Aorta (tissue), 5 donors: Measurements from ENCODE around the gene DRC1. TPM values are rescaled to one million over a fixed set of nuclear protein-coding genes. Genes with fewer than 3 reads are reported as not detected.
"Not testable (repeated sequence)": the region's sequence is repeated elsewhere in the genome, so short reads cannot be mapped to it uniquely, and the experiment has no call there.

Experiments used
- ATAC-seq: fragments of 200-7000 bp; cut with Tn5 transposase; one replicate; pipeline ENCODE4 v1.9.1; 2022; ENCODE audit warnings: moderate library complexity; ENCODE audit not compliant: low FRiP score
- DNase-seq, 2 donors: peaks; one replicate each; pipeline ENCODE4 v3.0.0-alpha.2; 2020
- H3K27ac ChIP-seq, 2 donors: one replicate each; pipeline ENCODE4 v1.5.1; 2013; ENCODE audit warnings: low read length in 2 of 2, mild to moderate bottlenecking in 2 of 2, moderate library complexity in 2 of 2, control low read depth in 1 of 2, inconsistent platforms in 1 of 2, low read depth in 1 of 2
- H3K27me3 ChIP-seq, 2 donors: one replicate each; pipeline ENCODE4 v1.6.1; 2013; ENCODE audit warnings: control low read depth in 1 of 2, low read length in 1 of 2, mild to moderate bottlenecking in 1 of 2, moderate library complexity in 1 of 2; ENCODE audit not compliant: insufficient read depth in 2 of 2, control insufficient read depth in 1 of 2
- H3K36me3 ChIP-seq, 2 donors: one replicate each; pipeline ENCODE4 v1.6.1; 2013; ENCODE audit warnings: control low read depth in 1 of 2, low read length in 1 of 2, mild to moderate bottlenecking in 1 of 2; ENCODE audit not compliant: insufficient read depth in 2 of 2, control insufficient read depth in 1 of 2
- H3K4me1 ChIP-seq, 2 donors: one replicate each; pipeline ENCODE4 v1.6.1; 2013; ENCODE audit warnings: low read length in 2 of 2, control low read depth in 1 of 2, mild to moderate bottlenecking in 1 of 2, moderate library complexity in 1 of 2; ENCODE audit not compliant: insufficient read depth in 2 of 2, control insufficient read depth in 1 of 2
- H3K4me3 ChIP-seq, 2 donors: one replicate each; pipeline ENCODE4 v1.5.1; 2013; ENCODE audit warnings: low read length in 2 of 2, control low read depth in 1 of 2, mild to moderate bottlenecking in 1 of 2
- H3K9me3 ChIP-seq: one replicate; pipeline ENCODE4 v1.6.1; 2013; ENCODE audit warnings: mild to moderate bottlenecking, low read length; ENCODE audit not compliant: control insufficient read depth
- WGBS, 2 donors: extraction: QIAGEN DNeasy Blood & Tissue Kit; methylation state at CpG; one replicate each; pipeline ENCODE4 v1.1.7; 2013; 5-methylcytosine and 5-hydroxymethylcytosine counted together
- intact Hi-C, 2 donors: fragments of 100-400 bp; cut with DNase I; formaldehyde crosslinking; loops; one replicate each; pipeline versions ENCODE4 v1.14.2 to v1.15.0; 2022
- long read RNA-seq, 2 donors: library from polyadenylated mRNA; unstranded; transcript quantifications; one replicate each; pipeline ENCODE4 v2.0.0, GENCODE V29; 2020 to 2021
- polyA plus RNA-seq, 2 donors: library from polyadenylated mRNA; stranded (reverse); fragments of 200-250 nt; gene quantifications; one replicate each; pipeline ENCODE4 v1.2.3, GENCODE V29; 2013
- total RNA-seq, 2 donors: library from RNA; stranded (reverse); fragmentation: NEBNext Ultra II Directional; extraction: Animal tissue kit (Norgen Biotek cat#: 25700); gene quantifications; one replicate each; pipeline ENCODE4 v1.2.1, GENCODE V29; 2021
- donor health status: healthy with polysubstance abuse.
- donor health status: Bipolar disorder and iron deficiency.
- donor health status: DM: no; HTN: no; CAD: no.
- donor health status: DM: no; HTN: no; CAD: no.
- donor health status: DM: yes; HTN: yes; CAD: no.

The DRC1 gene
- total RNA-seq: under 1 TPM in 1 of 2 donors, not detected in 1; 0.51 TPM
- polyA plus RNA-seq: not detected
- long read RNA-seq, donor 1: 0 reads
- long read RNA-seq, donor 2: 0 reads

DNA sequence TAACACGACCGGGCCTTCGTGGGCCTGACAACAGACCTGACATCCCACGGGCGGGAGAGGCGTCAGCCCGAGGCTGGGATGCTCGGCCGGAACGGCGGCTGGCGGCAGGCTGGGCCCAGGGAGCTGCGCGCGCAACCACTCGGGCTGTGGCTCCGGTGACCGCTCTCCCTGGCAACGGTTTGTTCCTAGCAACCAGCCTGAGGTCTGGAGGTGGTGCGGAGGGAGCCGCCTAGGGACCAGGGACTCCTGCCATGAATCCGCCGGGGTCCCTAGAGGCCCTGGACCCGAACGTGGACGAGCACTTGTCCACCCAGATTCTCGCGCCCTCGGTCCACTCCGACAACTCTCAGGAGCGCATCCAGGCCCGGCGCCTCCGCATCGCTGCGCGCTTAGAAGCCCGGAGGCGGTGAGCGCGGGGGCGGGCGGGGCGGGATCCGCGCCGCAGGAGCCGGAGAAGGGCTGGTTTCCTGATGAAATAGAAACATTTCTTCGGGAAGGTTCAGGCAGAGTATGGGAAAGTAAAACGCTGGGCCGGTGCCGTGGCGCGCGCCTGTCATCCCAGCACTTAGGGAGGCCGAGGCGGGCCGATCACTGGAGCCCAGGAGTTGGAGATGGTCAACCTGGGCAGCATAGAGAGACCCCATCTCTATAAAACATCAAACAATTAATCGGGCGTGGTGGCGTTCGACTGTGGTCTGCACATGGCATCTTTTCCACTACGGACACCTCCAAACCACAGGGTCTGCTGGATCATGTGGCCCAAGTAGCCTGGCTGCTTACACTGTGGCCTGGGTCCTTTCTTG, at the start of gene DRC1:
TSS of gene DRC1 (plus strand) at position 182 of the 803 bp plus-strand sequence. CDS start at position 252, 70 bp downstream.
- DNase-seq (peak; percentile 69 to 85), ATAC-seq (peak; percentile 69)
- Histone ChIP-seq H3K27me3 (no peaks in the 10 kb centered on the region), H3K36me3 (no peaks in the 10 kb centered on the region), H3K4me1 (no peaks in the 10 kb centered on the region), H3K27ac (no peak within 1 kb of the TSS), H3K9me3 (no peaks in the 10 kb centered on the region), H3K4me3 (no peak within 1 kb of the TSS)
- WGBS, 2 donors: 14 to 15% methylated on average over 62 to 63 of the region's 63 CpGs
- intact Hi-C loops: no loop called here

DNA sequence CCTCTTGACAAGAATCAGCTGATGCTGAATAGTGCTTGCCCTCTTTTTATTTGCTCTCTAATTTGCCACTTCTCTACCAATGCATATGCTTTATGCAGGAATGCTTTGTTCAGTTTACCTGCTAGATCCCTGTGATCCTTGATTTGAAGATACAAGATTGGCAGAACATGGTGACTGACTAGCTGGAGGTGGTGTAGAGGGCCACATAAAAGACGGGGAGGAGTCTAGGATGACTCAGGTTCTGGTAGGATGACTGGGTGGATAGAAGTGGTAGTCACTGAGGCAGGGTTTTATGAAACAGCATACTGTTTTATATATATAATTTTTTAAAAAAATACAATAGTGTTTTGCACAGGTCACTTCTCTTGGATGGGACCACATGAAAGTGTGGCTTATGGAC, 48.8 kb upstream of the DRC1 start:
- H3K9me3 ChIP-seq: no peaks in the 10 kb centered on the region
- intact Hi-C loops: no loop called here
- no peaks in the 10 kb centered on the region for H3K27me3 ChIP-seq
- no peaks in the 10 kb centered on the region for H3K36me3 ChIP-seq
- H3K4me1 ChIP-seq: no peaks in the 10 kb centered on the region
- DNase-seq (no peak), ATAC-seq (no peak)
- no peak overlapping the region for H3K4me3 ChIP-seq
- H3K27ac ChIP-seq: no peak overlapping the region
- 92 to 94% methylated on average over 1 of the region's 1 CpG for WGBS, 2 donors

DNA sequence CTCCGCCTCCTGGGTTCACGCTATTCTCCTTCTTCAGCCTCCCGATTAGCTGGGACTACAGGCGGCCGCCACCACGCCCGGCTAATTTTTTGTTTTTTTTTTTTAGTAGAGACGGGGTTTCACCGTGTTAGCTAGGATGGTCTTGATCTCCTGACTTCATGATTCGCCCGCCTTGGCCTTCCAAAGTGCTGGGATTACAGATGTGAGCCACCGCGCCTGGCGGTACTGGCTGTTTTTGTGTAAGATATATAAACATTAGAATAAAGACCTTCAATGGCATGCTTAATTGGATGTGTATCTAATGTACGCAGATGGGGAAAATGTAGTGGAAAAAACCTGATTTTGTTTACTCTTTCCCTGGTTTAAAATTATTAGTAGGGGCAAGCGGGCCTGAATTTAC, 47.3 kb upstream of the DRC1 start:
- intact Hi-C loops, H3K27me3 ChIP-seq, H3K4me3 ChIP-seq, ATAC-seq, H3K36me3 ChIP-seq, H3K9me3 ChIP-seq, H3K27ac ChIP-seq, DNase-seq, H3K4me1 ChIP-seq: not testable (repeated sequence)
- WGBS, 2 donors: 98 to 99% methylated on average over 16 of the region's 16 CpGs

DNA sequence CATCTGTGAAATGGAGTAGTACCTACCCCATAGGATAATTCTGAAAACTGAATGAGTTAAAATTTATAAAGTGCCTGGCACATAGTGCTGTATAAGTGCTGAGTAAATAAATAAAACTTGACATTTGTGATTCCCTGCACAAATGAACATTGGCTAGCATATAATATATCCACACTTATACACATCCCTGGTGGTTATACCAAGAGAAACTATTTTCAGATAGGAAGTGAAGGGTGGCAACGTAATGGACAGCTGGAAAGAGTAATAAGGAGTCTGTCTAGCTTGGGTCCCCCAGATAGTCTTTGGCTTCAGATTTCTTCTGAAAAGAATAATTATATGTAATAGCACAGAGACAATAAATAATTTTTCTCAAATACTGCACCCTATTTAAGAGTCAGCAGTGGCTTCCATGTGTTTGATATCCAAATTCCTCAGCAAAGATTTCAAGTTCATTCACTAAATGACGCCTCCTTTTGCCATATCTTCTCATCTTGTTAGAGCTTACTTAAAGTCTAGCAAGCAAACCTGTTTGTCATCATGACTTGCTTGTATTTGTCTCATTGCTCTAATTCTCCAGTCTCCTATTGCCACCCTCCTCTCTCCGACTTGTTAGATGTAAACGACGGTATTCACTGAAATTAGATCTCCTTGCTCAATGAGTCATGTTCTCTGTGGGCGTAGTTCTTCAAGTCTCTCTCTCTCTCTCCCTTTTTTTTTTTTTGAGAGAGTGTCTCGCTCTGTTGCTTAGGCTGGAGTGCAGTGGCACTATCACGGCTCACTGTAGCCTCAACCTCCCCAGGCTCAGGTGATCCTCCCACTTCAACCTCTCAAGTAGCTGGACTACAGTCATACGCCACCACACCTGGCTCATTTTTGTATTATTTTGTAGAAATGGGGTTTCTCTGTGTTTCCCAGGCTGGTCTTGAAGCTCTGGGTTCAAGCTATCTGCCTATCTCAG, 46.4 kb upstream of the DRC1 start:
- ATAC-seq (no peak), DNase-seq (no peak)
- WGBS, 2 donors: 65 to 74% methylated on average over 9 of the region's 9 CpGs
- H3K9me3 ChIP-seq: no peaks in the 10 kb centered on the region
- no peaks in the 10 kb centered on the region for H3K27me3 ChIP-seq
- intact Hi-C loops: no loop called here
- H3K4me1 ChIP-seq: no peaks in the 10 kb centered on the region
- no peaks in the 10 kb centered on the region for H3K36me3 ChIP-seq
- H3K27ac ChIP-seq: no peak overlapping the region
- H3K4me3 ChIP-seq: no peak overlapping the region

DNA sequence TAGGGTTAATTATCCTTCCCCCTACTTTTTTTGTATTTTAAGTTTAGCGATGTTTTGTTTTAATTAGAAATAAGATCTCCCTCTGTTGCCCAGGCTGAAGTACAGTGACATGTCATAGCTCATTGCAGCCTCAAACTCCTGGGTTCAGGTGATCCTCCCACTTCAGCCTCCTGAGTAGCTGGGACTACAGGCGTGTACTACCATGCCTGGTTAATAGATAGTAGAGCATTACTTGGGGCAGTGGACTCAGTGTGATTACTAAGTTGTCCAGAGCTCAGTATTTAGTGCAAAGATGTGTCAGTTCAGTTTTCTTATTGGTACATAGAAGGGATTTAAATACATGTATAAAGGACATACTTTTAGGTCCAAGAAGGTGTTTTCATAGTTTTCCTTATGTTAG, 45.6 kb upstream of the DRC1 start:
- DNase-seq: no peak
- WGBS, 2 donors: 98% methylated on average over 2 of the region's 2 CpGs
- ATAC-seq: no peak
- H3K27me3 ChIP-seq: no peaks in the 10 kb centered on the region
- H3K4me1 ChIP-seq: no peaks in the 10 kb centered on the region
- H3K27ac ChIP-seq: no peak overlapping the region
- no peaks in the 10 kb centered on the region for H3K36me3 ChIP-seq
- no peaks in the 10 kb centered on the region for H3K9me3 ChIP-seq
- no peak overlapping the region for H3K4me3 ChIP-seq
- intact Hi-C loops: no loop called here

DNA sequence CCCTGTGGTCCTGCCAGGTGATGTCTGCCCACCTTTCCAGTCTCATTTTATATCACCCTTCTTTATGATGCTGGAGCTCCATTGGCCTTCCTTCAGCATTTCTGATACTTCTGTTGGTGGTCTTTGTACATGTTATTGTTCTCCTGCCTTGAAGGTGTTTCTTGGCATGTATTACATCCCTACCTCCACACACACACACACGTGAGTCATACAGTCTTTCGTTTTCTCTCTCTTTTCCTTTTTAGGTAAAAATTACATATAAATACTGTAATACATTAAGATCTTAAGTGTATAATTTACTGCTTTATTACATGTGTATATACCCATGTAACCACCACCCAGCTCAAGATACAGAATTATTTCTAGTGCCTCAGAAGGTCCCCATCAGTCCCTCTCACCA, 44.9 kb upstream of the DRC1 start:
- no peak overlapping the region for H3K27ac ChIP-seq
- no peaks in the 10 kb centered on the region for H3K27me3 ChIP-seq
- intact Hi-C loops: no loop called here
- DNase-seq (no peak), ATAC-seq (no peak)
- no peaks in the 10 kb centered on the region for H3K36me3 ChIP-seq
- H3K4me1 ChIP-seq: no peaks in the 10 kb centered on the region
- H3K4me3 ChIP-seq: no peak overlapping the region
- 78 to 80% methylated on average over 2 of the region's 2 CpGs for WGBS, 2 donors
- no peaks in the 10 kb centered on the region for H3K9me3 ChIP-seq

DNA sequence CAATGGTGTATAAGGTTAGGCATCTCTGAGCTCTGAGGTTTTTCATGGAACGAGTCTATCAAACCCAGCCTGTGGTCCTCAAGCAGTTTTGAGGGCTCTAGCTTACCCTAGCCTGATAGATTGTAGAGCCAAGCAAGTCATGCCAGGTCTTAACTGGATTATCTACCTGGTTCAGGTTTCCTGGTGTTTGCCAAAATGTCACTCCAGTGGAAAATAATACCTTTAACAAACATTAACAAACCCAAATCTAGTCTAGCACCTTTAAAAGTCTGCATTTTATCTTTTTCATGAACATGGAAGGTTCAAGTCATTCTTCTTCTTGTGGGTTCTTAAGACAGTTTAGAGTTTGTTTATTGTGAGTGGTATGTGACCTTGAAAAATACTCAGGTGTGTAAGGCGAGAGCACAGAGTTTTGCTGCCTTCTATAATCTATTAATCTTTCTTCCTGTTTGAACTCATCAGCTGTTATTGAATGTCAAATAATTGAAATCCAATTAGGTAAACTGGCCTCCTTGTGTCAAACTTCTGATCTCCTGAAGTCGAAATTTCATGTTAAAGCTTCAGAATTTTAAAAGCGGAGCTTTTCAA, 41.7 kb upstream of the DRC1 start:
- intact Hi-C loops: no loop called here
- no peak for ATAC-seq

DNA sequence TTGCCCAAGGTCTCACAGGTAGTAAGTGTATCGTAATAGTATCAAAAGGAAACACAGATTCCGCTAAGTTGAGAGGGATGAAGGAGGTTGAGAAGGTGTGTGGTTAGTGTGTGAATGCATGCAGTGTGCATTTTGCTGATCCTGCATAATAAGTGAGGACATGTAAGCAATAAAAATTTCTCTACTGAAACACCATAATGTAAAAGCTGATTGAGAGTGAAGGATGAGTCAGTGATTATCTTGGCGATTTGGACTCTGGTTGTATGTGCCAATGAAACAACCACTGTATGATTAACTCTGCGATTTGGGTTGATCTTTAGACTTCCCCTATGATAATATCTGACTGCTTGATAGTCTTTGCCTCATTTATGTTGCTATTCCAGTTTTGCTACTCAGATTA, 38.4 kb upstream of the DRC1 start:
- no peaks in the 10 kb centered on the region for H3K9me3 ChIP-seq
- peaks cover 0 to 2% of the 10 kb centered on the region in 2 donors for H3K4me1 ChIP-seq
- intact Hi-C loops: no loop called here
- H3K27me3 ChIP-seq: no peaks in the 10 kb centered on the region
- no peak overlapping the region for H3K27ac ChIP-seq
- DNase-seq (no peak), ATAC-seq (no peak)
- no peak overlapping the region for H3K4me3 ChIP-seq
- 78 to 80% methylated on average over 4 of the region's 4 CpGs for WGBS, 2 donors
- H3K36me3 ChIP-seq: no peaks in the 10 kb centered on the region

More for the DNA sequence above, 41.7 kb upstream of the DRC1 start:
- Histone ChIP-seq H3K27ac (no peak overlapping the region), H3K27me3 (no peaks in the 10 kb centered on the region), H3K4me3 (no peak overlapping the region), H3K9me3 (no peaks in the 10 kb centered on the region), H3K4me1 (no peaks in the 10 kb centered on the region), H3K36me3 (no peaks in the 10 kb centered on the region)
- WGBS, 2 donors: 96% methylated on average over 4 of the region's 4 CpGs
- no peak for DNase-seq
